ENCODE results near the gene CCHCR1.

CCHCR1 gene

GRCh38 chr6:31179042-31179386, 21.4 kb upstream of the CCHCR1 start:
- in situ Hi-C loops (cut with MboI; ENCODE audit: low sequenced_read_pairs, unreplicated experiment), result no loop called here
- DNase-seq (ENCODE audit: low spot score), result no peak
- TF ChIP-seq CTCF (IDR thresholded peaks at IDR 0.05; ENCODE audit: borderline replicate concordance, control extremely low read depth, extremely low read depth, insufficient read depth, missing control alignments), result no peak

- TF ChIP-seq CTCF (IDR thresholded peaks at IDR 0.05; ENCODE audit: borderline replicate concordance, control extremely low read depth, extremely low read depth, insufficient read depth, missing control alignments), result no peak
- no peak for DNase-seq (ENCODE audit: low spot score)
- in situ Hi-C loops (cut with MboI; ENCODE audit: low sequenced_read_pairs, unreplicated experiment), result no loop called here
These were observed 20.8 kb upstream of the CCHCR1 start for GRCh38 chr6:31178143-31179041.

GRCh38 chr6:31175971-31176370, 18.4 kb upstream of the CCHCR1 start:
- in situ Hi-C loops (cut with MboI; ENCODE audit: low sequenced_read_pairs, unreplicated experiment), result no loop called here
- no peak for TF ChIP-seq CTCF (IDR thresholded peaks at IDR 0.05; ENCODE audit: borderline replicate concordance, control extremely low read depth, extremely low read depth, insufficient read depth, missing control alignments)
- no peak for DNase-seq (ENCODE audit: low spot score)

GRCh38 chr6:31174378-31174777, 16.8 kb upstream of the CCHCR1 start:
- DNase-seq (ENCODE audit: low spot score), result no peak
- in situ Hi-C loops (cut with MboI; ENCODE audit: low sequenced_read_pairs, unreplicated experiment), result no loop called here
- TF ChIP-seq CTCF (IDR thresholded peaks at IDR 0.05; ENCODE audit: borderline replicate concordance, control extremely low read depth, extremely low read depth, insufficient read depth, missing control alignments), result no peak

- no peak for DNase-seq (ENCODE audit: low spot score)
- in situ Hi-C loops (cut with MboI; ENCODE audit: low sequenced_read_pairs, unreplicated experiment), result no loop called here
- no peak for TF ChIP-seq CTCF (IDR thresholded peaks at IDR 0.05; ENCODE audit: borderline replicate concordance, control extremely low read depth, extremely low read depth, insufficient read depth, missing control alignments)
These were observed 15.8 kb upstream of the CCHCR1 start for GRCh38 chr6:31173406-31173805.

GRCh38 chr6:31172973-31173384, 15.4 kb upstream of the CCHCR1 start:
- in situ Hi-C loops (cut with MboI; ENCODE audit: low sequenced_read_pairs, unreplicated experiment), result no loop called here
- no peak for DNase-seq (ENCODE audit: low spot score)
- no peak for TF ChIP-seq CTCF (IDR thresholded peaks at IDR 0.05; ENCODE audit: borderline replicate concordance, control extremely low read depth, extremely low read depth, insufficient read depth, missing control alignments)
